ENCODE measurements around the gene XPC.

The XPC gene

GRCh38 chr3:14138109-14138877, 40.1 kb downstream of the XPC start:
- no peak for DNase-seq (ENCODE audit: low read depth)
- H3K4me3 ChIP-seq (ENCODE audit: low read depth, low read length): no peak overlapping the region
- TF ChIP-seq CTCF (IDR thresholded peaks at IDR 0.05; ENCODE audit: control insufficient read depth, extremely low read depth, insufficient read depth): no peak

- TF ChIP-seq CTCF (IDR thresholded peaks at IDR 0.05; ENCODE audit: control insufficient read depth, extremely low read depth, insufficient read depth): no peak
- H3K4me3 ChIP-seq (ENCODE audit: low read depth, low read length): no peak overlapping the region
- DNase-seq (ENCODE audit: low read depth): no peak
These were observed 41.0 kb downstream of the XPC start for GRCh38 chr3:14137445-14137844.

GRCh38 chr3:14137004-14137403, 41.4 kb downstream of the XPC start:
- TF ChIP-seq CTCF (IDR thresholded peaks at IDR 0.05; ENCODE audit: control insufficient read depth, extremely low read depth, insufficient read depth): no peak
- no peak for DNase-seq (ENCODE audit: low read depth)
- no peak overlapping the region for H3K4me3 ChIP-seq (ENCODE audit: low read depth, low read length)

GRCh38 chr3:14135581-14135980, 42.8 kb downstream of the XPC start:
- TF ChIP-seq CTCF (IDR thresholded peaks at IDR 0.05; ENCODE audit: control insufficient read depth, extremely low read depth, insufficient read depth): no peak
- no peak for DNase-seq (ENCODE audit: low read depth)
- H3K4me3 ChIP-seq (ENCODE audit: low read depth, low read length): no peak overlapping the region

GRCh38 chr3:14134291-14134690, 44.1 kb downstream of the XPC start:
- DNase-seq (ENCODE audit: low read depth): no peak
- no peak overlapping the region for H3K4me3 ChIP-seq (ENCODE audit: low read depth, low read length)
- no peak for TF ChIP-seq CTCF (IDR thresholded peaks at IDR 0.05; ENCODE audit: control insufficient read depth, extremely low read depth, insufficient read depth)

- TF ChIP-seq CTCF (IDR thresholded peaks at IDR 0.05; ENCODE audit: control insufficient read depth, extremely low read depth, insufficient read depth): no peak
- H3K4me3 ChIP-seq (ENCODE audit: low read depth, low read length): no peak overlapping the region
- no peak for DNase-seq (ENCODE audit: low read depth)
These were observed 44.5 kb downstream of the XPC start for GRCh38 chr3:14133876-14134275.

Data from LNCaP clone FGC (cell line).